Esophagus squamous epithelium (tissue), 5 donors: ENCODE measurements around the gene ALMS1. TPM values are rescaled to one million over a fixed set of nuclear protein-coding genes. Genes with fewer than 3 reads are reported as not detected.

Experiments
- DNase-seq: peaks from one replicate; lab custom pipeline; 2025; lab: John Stamatoyannopoulos, UW
- H3K27ac ChIP-seq, 4 donors: fragments of 200-600 bp; sonication (generic); one replicate each; pipeline ENCODE4 v1.5.1; 2016 to 2019; ENCODE audit warnings: mild to moderate bottlenecking in 1 of 4
- H3K27me3 ChIP-seq, 4 donors: fragments of 200-600 bp; sonication (generic); 1 replicate in 3 of 4; 2 replicates in 1 of 4; pipeline versions ENCODE4 v1.5.1 to v1.6.0; 2017 to 2021; ENCODE audit warnings: antibody characterized with exemption in 1 of 4
- H3K36me3 ChIP-seq, 3 donors: fragments of 200-600 bp; sonication (generic); one replicate each; pipeline ENCODE4 v1.5.1; 2016 to 2019
- H3K4me1 ChIP-seq, 3 donors: fragments of 200-600 bp; sonication (generic); one replicate each; pipeline ENCODE4 v1.5.1; 2017 to 2019
- H3K4me3 ChIP-seq, 4 donors: fragments of 200-600 bp; sonication (generic); 1 replicate in 3 of 4; 2 replicates in 1 of 4; pipeline ENCODE4 v1.5.1; 2016 to 2019; ENCODE audit warnings: mild to moderate bottlenecking in 2 of 4, moderate library complexity in 1 of 4
- H3K9me3 ChIP-seq, 3 donors: fragments of 200-600 bp; sonication (generic); one replicate each; pipeline ENCODE4 v1.5.1; 2016 to 2019
- POLR2A ChIP-seq, 4 donors: fragments of 450-650 bp; IDR thresholded peaks; one replicate each; pipeline ENCODE4 v1.6.1; 2017; ENCODE audit warnings: antibody characterized with exemption in 4 of 4, mild to moderate bottlenecking in 4 of 4, moderate library complexity in 3 of 4
- WGBS, 2 donors: methylation state at CpG; one replicate each; pipeline ENCODE4 v1.1.5; 2018; 5-methylcytosine and 5-hydroxymethylcytosine counted together
- intact Hi-C: fragments of 100-400 bp; cut with DNase I; formaldehyde crosslinking; loops from one replicate; pipeline ENCODE4 v1.15.0; 2022
- total RNA-seq, 4 donors: library from RNA; depleted of rRNA; stranded (reverse); fragments of >200 nt; gene quantifications; one replicate each; pipeline ENCODE4 v1.1.0, GENCODE V29; 2016
- TF ChIP-seq, protein P1 (sequence below), 6 experiments: fragments of 450-650 bp in 4 of 6; fragments of 200-600 bp in 2 of 6; sonication (generic) in 2 of 6; IDR thresholded peaks; one replicate each; pipeline ENCODE4 v1.5.1; 2016 to 2019; ENCODE audit warnings: antibody characterized with exemption in 6 of 6, mild to moderate bottlenecking in 4 of 6, moderate library complexity in 4 of 6
- donor health status: DM: yes; HTN: yes; CAD: no.

ALMS1 gene
- total RNA-seq, 4 donors from 2014 or later: 8.4 to 21.4 (median 9.5) TPM

- H3K9me3 ChIP-seq: no peaks in the 10 kb centered on the region
- H3K27ac ChIP-seq: no peak overlapping the region
- H3K36me3 ChIP-seq: no peaks in the 10 kb centered on the region
- 86 to 94% methylated on average over 5 of the region's 5 CpGs for WGBS, 2 donors
- H3K27me3 ChIP-seq: no peaks in the 10 kb centered on the region
- no peak for DNase-seq
- no peak overlapping the region for H3K4me3 ChIP-seq
- no peaks in the 10 kb centered on the region for H3K4me1 ChIP-seq
- intact Hi-C loops: no loop called here
- TF ChIP-seq, protein P1, sequence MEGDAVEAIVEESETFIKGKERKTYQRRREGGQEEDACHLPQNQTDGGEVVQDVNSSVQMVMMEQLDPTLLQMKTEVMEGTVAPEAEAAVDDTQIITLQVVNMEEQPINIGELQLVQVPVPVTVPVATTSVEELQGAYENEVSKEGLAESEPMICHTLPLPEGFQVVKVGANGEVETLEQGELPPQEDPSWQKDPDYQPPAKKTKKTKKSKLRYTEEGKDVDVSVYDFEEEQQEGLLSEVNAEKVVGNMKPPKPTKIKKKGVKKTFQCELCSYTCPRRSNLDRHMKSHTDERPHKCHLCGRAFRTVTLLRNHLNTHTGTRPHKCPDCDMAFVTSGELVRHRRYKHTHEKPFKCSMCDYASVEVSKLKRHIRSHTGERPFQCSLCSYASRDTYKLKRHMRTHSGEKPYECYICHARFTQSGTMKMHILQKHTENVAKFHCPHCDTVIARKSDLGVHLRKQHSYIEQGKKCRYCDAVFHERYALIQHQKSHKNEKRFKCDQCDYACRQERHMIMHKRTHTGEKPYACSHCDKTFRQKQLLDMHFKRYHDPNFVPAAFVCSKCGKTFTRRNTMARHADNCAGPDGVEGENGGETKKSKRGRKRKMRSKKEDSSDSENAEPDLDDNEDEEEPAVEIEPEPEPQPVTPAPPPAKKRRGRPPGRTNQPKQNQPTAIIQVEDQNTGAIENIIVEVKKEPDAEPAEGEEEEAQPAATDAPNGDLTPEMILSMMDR (IDR thresholded peaks at IDR 0.05): no peak
- TF ChIP-seq POLR2A (IDR thresholded peaks at IDR 0.05): no peak
These were observed 180.7 kb downstream of the ALMS1 start for GRCh38 chr2:73566288-73566878.

DNA sequence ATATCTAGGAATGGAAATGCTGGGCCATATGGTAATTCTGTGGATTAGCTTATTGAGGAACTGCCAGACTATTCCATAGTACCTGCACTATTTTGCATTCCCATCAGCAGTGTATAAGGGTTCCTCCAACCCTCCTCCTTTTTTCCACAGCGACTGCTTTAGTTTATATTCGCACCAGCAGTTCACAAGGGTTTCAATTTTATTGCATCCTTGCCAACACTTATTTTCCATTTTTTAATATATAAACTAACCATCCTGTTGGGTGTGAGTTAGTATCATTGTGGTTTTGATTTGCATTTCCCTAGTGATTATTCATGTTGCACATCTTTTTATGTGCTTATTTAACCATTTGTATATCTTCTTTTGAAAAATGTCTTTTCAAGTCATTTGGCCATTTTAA, 189.6 kb downstream of the ALMS1 start:
- Histone ChIP-seq H3K4me3 (no peak overlapping the region), H3K27me3 (no peaks in the 10 kb centered on the region), H3K4me1 (no peaks in the 10 kb centered on the region), H3K9me3 (no peaks in the 10 kb centered on the region), H3K27ac (no peak overlapping the region), H3K36me3 (peaks cover 0 to 31% (median 0%) of the 10 kb centered on the region in 3 donors)
- WGBS, 2 donors: 64 to 88% methylated on average over 2 of the region's 2 CpGs
- intact Hi-C loops: no loop called here
- no peak for DNase-seq
- TF ChIP-seq POLR2A (IDR thresholded peaks at IDR 0.05): no peak
- TF ChIP-seq, protein P1 (IDR thresholded peaks at IDR 0.05): no peak

DNA sequence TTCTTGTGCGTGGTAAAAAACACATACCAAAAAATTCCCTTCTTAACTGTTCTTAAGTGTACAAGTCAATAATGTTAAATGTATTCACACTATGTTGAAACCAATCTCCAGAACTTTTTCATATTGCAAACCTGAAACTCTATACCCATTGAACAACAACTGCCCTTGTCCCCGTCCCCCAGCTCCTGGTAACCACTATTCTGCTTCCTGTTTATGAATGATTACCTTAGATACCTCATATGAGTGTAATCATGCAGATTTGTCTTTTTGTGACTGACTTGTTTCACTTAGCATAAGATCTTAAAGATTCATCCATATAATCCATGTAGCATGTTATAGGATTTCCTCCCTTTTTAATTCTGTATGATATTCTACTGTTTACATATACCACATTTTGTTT, 196.7 kb downstream of the ALMS1 start:
- intact Hi-C loops: no loop called here
- peaks cover 0 to 23% (median 0%) of the 10 kb centered on the region in 3 donors for H3K36me3 ChIP-seq
- no peak for DNase-seq
- H3K9me3 ChIP-seq: no peaks in the 10 kb centered on the region
- TF ChIP-seq, protein P1 (IDR thresholded peaks at IDR 0.05): no peak
- no peak for TF ChIP-seq POLR2A (IDR thresholded peaks at IDR 0.05)
- H3K4me3 ChIP-seq: no peak overlapping the region
- no peaks in the 10 kb centered on the region for H3K4me1 ChIP-seq
- no peak overlapping the region for H3K27ac ChIP-seq
- H3K27me3 ChIP-seq: no peaks in the 10 kb centered on the region
- 85 to 86% methylated on average over 2 of the region's 2 CpGs for WGBS, 2 donors

- Histone ChIP-seq H3K4me1 (no peaks in the 10 kb centered on the region), H3K36me3 (no peaks in the 10 kb centered on the region), H3K9me3 (no peaks in the 10 kb centered on the region), H3K27me3 (no peaks in the 10 kb centered on the region), H3K27ac (no peak overlapping the region), H3K4me3 (no peak overlapping the region)
- intact Hi-C loops: no loop called here
- TF ChIP-seq POLR2A (IDR thresholded peaks at IDR 0.05): no peak
- TF ChIP-seq, protein P1 (IDR thresholded peaks at IDR 0.05): no peak
- DNase-seq: no peak
- 60 to 65% methylated on average over 4 of the region's 4 CpGs for WGBS, 2 donors
These were observed 202.5 kb downstream of the ALMS1 start for GRCh38 chr2:73588177-73588576.

DNA sequence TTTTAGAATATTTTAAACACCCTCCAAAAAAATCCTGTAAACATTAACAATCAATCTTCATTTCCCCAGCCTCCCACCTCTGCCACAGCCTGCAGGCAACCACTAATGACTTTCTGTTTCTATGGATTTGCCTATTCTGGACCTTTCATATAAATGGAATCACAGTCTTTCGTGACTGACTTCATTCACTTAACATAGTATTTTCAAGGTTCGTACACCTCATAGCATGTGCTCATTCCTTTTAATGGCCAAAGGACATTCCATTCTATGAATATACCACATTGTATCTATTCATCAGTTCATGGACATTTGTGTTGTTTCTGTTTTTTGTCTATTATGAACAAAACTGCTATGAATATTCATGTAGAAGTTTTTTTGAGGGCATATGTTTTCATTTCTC, 208.0 kb downstream of the ALMS1 start:
- Histone ChIP-seq H3K4me3 (no peak overlapping the region), H3K36me3 (peaks cover 0 to 5% (median 0%) of the 10 kb centered on the region in 3 donors), H3K4me1 (no peaks in the 10 kb centered on the region), H3K9me3 (no peaks in the 10 kb centered on the region), H3K27me3 (no peaks in the 10 kb centered on the region), H3K27ac (no peak overlapping the region)
- intact Hi-C loops: no loop called here
- DNase-seq: no peak
- WGBS, 2 donors: 93 to 95% methylated on average over 2 of the region's 2 CpGs
- no peak for TF ChIP-seq POLR2A (IDR thresholded peaks at IDR 0.05)
- TF ChIP-seq, protein P1 (IDR thresholded peaks at IDR 0.05): no peak
